ENCODE measurements around the gene YARS1. TPM values are rescaled to one million over a fixed set of nuclear protein-coding genes. Genes with fewer than 3 reads are reported as not detected.
"Not testable (repeated sequence)": the region's sequence is repeated elsewhere in the genome, so short reads cannot be mapped to it uniquely, and the experiment has no call there.

The YARS1 gene
- polyA plus RNA-seq, 1 donor = 78.6 TPM

GRCh38 chr1:32817815-32818786, 943 bp upstream of the YARS1 start:
- DNase-seq = peak; percentile 84

- peak; percentile 6 for DNase-seq
Observed at GRCh38 chr1:32816676-32817158, 441 bp downstream of the YARS1 start.

GRCh38 chr1:32813941-32814739, 3.0 kb downstream of the YARS1 start:
- no peak for DNase-seq

GRCh38 chr1:32811917-32812316, 5.2 kb downstream of the YARS1 start:
- DNase-seq = no peak

- no peak for DNase-seq
Observed at GRCh38 chr1:32811265-32811664, 5.9 kb downstream of the YARS1 start.

- DNase-seq = no peak
Observed at GRCh38 chr1:32810358-32810757, 6.8 kb downstream of the YARS1 start.

GRCh38 chr1:32808580-32808979, 8.6 kb downstream of the YARS1 start:
- no peak for DNase-seq

GRCh38 chr1:32806910-32807523, 10.1 kb downstream of the YARS1 start:
- no peak for DNase-seq

- no peak for DNase-seq
Observed at GRCh38 chr1:32806290-32806689, 10.9 kb downstream of the YARS1 start.

- DNase-seq = not testable (repeated sequence)
Observed at GRCh38 chr1:32804460-32804859, 12.7 kb downstream of the YARS1 start.

- DNase-seq = no peak
Observed at GRCh38 chr1:32801096-32801715, 16.0 kb downstream of the YARS1 start.

GRCh38 chr1:32798679-32799416, 18.3 kb downstream of the YARS1 start:
- no peak for DNase-seq

- DNase-seq = no peak
Observed at GRCh38 chr1:32798191-32798590, 19.0 kb downstream of the YARS1 start.

- DNase-seq = no peak
Observed at GRCh38 chr1:32797456-32797855, 19.7 kb downstream of the YARS1 start.

- not testable (repeated sequence) for DNase-seq
Observed at GRCh38 chr1:32795763-32796162, 21.4 kb downstream of the YARS1 start.

GRCh38 chr1:32791881-32792280, 25.3 kb downstream of the YARS1 start:
- no peak for DNase-seq

GRCh38 chr1:32789356-32789755, 27.8 kb downstream of the YARS1 start:
- not testable (repeated sequence) for DNase-seq

- no peak for DNase-seq
Observed at GRCh38 chr1:32786856-32787255, 30.3 kb downstream of the YARS1 start.

- DNase-seq = no peak
Observed at GRCh38 chr1:32784817-32785216, 32.3 kb downstream of the YARS1 start.

- no peak for DNase-seq
Observed at GRCh38 chr1:32783851-32784250, 33.3 kb downstream of the YARS1 start.

GRCh38 chr1:32782086-32782485, 35.1 kb downstream of the YARS1 start:
- no peak for DNase-seq

Measured in left kidney (tissue), 2 donors.